ENCODE results near the gene PKDREJ. TPM values are rescaled to one million over a fixed set of nuclear protein-coding genes. Genes with fewer than 3 reads are reported as not detected.

PKDREJ gene
- total RNA-seq, 1 experiment from 2014 or later, result not detected

- POLR2A ChIA-PET (ENCODE audit: unreplicated experiment), result interaction anchor here (0.7 kb wide), 1 partner anchor 83 kb away, joined by 3 read pairs; no protein-coding TSS in a partner anchor
- Histone ChIP-seq H3K4me3 (no peak overlapping the region), H2AFZ (no peak overlapping the region), H3K9me3 (ENCODE audit: insufficient read depth, low read depth) (no peaks in the 10 kb centered on the region), H3F3A (ENCODE audit: insufficient read depth, low read depth) (no peaks in the 10 kb centered on the region), H3K27ac (no peak overlapping the region), H3K4me2 (no peak overlapping the region), H3K36me3 (ENCODE audit: low read depth) (peaks cover 8% of the 10 kb centered on the region; the same call in 1 of the 2 replicates), H3K27me3 (ENCODE audit: insufficient read depth, low read depth) (no peaks in the 10 kb centered on the region), H3K79me2 (ENCODE audit: low read depth) (no peaks in the 10 kb centered on the region), H4K20me1 (ENCODE audit: insufficient read depth) (no peaks in the 10 kb centered on the region), H3K4me1 (replicated peaks; ENCODE audit: insufficient read depth) (no peaks in the 10 kb centered on the region), H3K9me2 (ENCODE audit: insufficient read depth) (no peaks in the 10 kb centered on the region)
- CTCF ChIA-PET, result no interaction called here
- no TSS peak for BruUV-seq (replicated peaks)
- intact Hi-C loops (cut with micrococcal nuclease; ENCODE audit: unreplicated experiment), result no loop called here
- no peak for DNase-seq
- TF ChIP-seq CTCF (conservative IDR thresholded peaks at IDR 0.05) (no peak), EZH2 (IDR thresholded peaks at IDR 0.05; ENCODE audit: low read depth) (no peak)
These were observed 12.4 kb upstream of the PKDREJ start for GRCh38 chr22:46275455-46276122.

GRCh38 chr22:46274381-46274780, 11.2 kb upstream of the PKDREJ start:
- Histone ChIP-seq H3K4me1 (replicated peaks; ENCODE audit: insufficient read depth) (no peaks in the 10 kb centered on the region), H3F3A (ENCODE audit: insufficient read depth, low read depth) (no peaks in the 10 kb centered on the region), H3K27ac (no peak overlapping the region), H3K4me3 (no peak overlapping the region), H3K4me2 (no peak overlapping the region), H3K79me2 (ENCODE audit: low read depth) (no peaks in the 10 kb centered on the region), H3K9me3 (ENCODE audit: insufficient read depth, low read depth) (no peaks in the 10 kb centered on the region), H3K9me2 (ENCODE audit: insufficient read depth) (no peaks in the 10 kb centered on the region), H4K20me1 (ENCODE audit: insufficient read depth) (no peaks in the 10 kb centered on the region), H3K27me3 (ENCODE audit: insufficient read depth, low read depth) (no peaks in the 10 kb centered on the region), H3K36me3 (ENCODE audit: low read depth) (peaks cover 8% of the 10 kb centered on the region; the same call in 1 of the 2 replicates), H2AFZ (no peak overlapping the region)
- ChIA-PET POLR2A (ENCODE audit: unreplicated experiment) (no interaction called here), CTCF (no interaction called here)
- no peak for TF ChIP-seq CTCF (conservative IDR thresholded peaks at IDR 0.05)
- TF ChIP-seq EZH2 (IDR thresholded peaks at IDR 0.05; ENCODE audit: low read depth), result no peak
- no TSS peak for BruUV-seq (replicated peaks)
- intact Hi-C loops (cut with micrococcal nuclease; ENCODE audit: unreplicated experiment), result no loop called here
- DNase-seq, result no peak

GRCh38 chr22:46273432-46274148, 10.4 kb upstream of the PKDREJ start:
- no TSS peak for BruUV-seq (replicated peaks)
- intact Hi-C loops (cut with micrococcal nuclease; ENCODE audit: unreplicated experiment), result no loop called here
- no peaks in the 10 kb centered on the region for H3K9me3 ChIP-seq (ENCODE audit: insufficient read depth, low read depth)
- no peaks in the 10 kb centered on the region for H3K79me2 ChIP-seq (ENCODE audit: low read depth)
- ChIA-PET CTCF (no interaction called here), POLR2A (ENCODE audit: unreplicated experiment) (no interaction called here)
- no peaks in the 10 kb centered on the region for H3K9me2 ChIP-seq (ENCODE audit: insufficient read depth)
- H3K27ac ChIP-seq, result no peak overlapping the region
- peaks cover 8% of the 10 kb centered on the region; the same call in 1 of the 2 replicates for H3K36me3 ChIP-seq (ENCODE audit: low read depth)
- H2AFZ ChIP-seq, result no peak overlapping the region
- TF ChIP-seq EZH2 (IDR thresholded peaks at IDR 0.05; ENCODE audit: low read depth) (no peak), CTCF (conservative IDR thresholded peaks at IDR 0.05) (no peak)
- no peaks in the 10 kb centered on the region for H4K20me1 ChIP-seq (ENCODE audit: insufficient read depth)
- H3F3A ChIP-seq (ENCODE audit: insufficient read depth, low read depth), result no peaks in the 10 kb centered on the region
- DNase-seq, result no peak
- no peak overlapping the region for H3K4me3 ChIP-seq
- H3K4me1 ChIP-seq (replicated peaks; ENCODE audit: insufficient read depth), result 0 out of 2 replicates have a peak, but pooled peaks cover under 1% of the 10 kb centered on the region
- no peaks in the 10 kb centered on the region for H3K27me3 ChIP-seq (ENCODE audit: insufficient read depth, low read depth)
- no peak overlapping the region for H3K4me2 ChIP-seq
